Glomerular visceral epithelial cell (primary cell): Measurements from ENCODE around the gene NME8.

Experiments
- DNase-seq: peaks from one replicate; pipeline ENCODE4 v3.0.0-alpha.2; 2016; ENCODE audit errors: extremely low spot score

The NME8 gene

DNA sequence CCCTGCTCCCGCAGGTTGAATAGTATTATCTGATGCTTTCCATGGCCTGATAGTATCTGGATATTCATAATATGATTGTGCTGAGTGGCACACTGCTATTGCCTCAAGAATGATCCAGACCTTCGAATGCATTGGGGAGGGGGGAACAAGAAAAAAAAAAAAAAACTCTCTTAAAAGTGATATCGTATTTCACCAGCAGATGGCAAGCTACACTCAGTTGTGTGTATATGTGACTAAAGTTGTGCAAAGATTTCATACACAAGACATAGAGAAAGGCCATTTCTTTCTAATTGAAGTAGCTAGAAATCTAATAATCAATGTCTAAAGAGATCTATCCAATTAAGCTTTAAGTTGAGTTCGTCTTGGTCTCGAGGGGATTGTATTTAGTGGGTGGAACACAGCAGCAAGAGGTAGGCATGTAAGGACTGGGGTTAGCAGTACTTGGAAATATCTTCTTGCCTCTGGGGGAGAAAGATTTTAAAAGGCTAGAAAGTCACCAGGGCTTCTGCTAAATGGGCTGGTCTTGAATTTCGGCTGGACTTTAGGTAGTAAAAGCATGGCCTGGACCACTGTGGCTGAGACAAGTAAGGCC, 52.9 kb downstream of the NME8 start:
- peak; percentile 45 for DNase-seq

DNA sequence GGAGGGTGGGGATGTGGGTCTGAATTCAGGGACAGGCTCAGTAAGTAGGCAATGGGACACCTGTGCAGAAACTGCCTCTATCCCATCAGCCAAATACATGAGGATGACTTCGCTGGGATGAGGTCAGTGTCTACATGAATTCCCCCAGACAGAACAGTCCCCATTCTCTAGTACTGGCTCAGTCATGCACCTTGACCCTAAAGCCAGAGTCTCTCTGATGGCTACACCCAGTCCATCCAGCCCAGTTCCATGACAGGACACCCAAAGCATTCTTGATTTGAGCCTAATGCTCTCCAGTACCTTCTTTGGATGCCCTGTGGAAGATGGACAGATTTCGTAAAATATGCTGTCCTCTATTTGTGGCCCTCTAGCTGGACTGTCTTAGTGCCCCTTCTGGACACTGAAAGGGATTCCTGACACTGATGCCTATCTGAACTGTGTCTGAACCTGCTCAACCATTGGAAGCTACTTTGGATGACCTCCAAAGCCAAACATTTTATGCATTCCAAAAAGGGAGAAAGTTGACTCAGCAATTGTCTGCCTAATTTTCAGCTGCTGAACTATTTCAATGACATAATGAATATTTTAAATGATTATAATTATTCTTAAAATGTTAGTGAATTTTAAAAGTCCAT, 53.6 kb downstream of the NME8 start:
- DNase-seq: peak; percentile 54

DNA sequence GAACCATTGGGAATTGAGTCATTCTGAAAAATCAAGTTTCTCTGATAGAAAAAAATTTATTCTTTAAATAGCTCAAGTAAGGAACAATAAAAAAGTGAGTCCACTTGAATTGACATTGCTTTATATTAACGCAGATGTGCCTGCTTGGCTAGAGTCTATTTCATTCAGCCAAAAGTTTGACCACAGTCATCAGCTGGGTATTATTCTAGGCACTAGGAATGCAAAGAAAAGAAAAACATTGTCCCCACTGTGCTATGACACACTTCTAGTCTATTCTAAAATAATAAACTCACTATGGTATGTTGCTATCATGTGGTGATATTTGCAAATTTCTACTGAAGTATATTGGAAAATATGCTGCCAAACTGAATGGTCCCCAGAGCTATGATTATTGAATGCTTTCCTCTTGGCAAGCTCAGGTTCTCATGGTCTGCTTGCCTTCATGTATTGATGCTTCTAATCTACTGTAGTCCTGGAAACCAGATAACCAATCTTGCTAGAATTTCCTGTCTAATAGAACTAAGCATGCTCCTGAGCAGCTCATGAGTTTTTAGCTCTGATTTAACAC, 59.9 kb downstream of the NME8 start:
- peak; percentile 63 for DNase-seq

DNA sequence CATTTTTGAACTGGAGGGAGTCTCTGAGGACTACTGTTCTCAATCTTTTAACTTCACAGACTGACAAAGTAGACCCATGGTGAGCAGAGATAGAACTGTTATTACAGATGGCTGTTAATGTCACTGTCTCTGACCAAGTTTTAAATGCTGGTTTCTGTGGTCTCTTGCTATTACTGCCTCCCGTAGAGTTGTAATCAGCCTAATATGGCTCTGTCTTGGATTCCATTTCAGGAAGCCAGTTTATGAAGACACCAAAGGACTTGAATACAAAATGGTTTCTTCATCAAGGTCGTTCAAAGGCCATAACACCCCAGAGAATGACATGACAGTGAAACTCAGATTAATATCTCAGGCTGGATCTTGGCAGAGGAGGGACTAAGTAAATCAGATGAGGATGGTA, 64.4 kb downstream of the NME8 start:
- DNase-seq: no peak

DNA sequence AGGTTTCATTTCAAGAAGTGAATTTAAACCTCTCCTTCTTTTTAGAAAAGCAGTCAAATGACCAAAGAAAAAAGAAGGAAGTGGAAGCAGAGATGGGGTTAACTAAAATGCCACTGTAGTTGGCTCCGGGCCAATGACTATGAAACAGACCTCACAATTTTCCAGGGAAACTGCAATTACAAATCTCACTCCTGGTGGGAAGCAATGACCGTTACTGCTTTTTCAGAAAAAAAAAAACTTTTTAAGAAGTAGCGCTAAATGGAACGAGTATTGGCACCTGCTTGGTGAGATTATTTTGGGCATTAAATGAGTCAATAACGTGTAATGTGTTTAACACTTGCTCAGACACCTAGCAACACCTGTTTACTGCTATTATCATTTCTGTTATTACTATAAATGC, 67.0 kb downstream of the NME8 start:
- DNase-seq: peak; percentile 50

DNA sequence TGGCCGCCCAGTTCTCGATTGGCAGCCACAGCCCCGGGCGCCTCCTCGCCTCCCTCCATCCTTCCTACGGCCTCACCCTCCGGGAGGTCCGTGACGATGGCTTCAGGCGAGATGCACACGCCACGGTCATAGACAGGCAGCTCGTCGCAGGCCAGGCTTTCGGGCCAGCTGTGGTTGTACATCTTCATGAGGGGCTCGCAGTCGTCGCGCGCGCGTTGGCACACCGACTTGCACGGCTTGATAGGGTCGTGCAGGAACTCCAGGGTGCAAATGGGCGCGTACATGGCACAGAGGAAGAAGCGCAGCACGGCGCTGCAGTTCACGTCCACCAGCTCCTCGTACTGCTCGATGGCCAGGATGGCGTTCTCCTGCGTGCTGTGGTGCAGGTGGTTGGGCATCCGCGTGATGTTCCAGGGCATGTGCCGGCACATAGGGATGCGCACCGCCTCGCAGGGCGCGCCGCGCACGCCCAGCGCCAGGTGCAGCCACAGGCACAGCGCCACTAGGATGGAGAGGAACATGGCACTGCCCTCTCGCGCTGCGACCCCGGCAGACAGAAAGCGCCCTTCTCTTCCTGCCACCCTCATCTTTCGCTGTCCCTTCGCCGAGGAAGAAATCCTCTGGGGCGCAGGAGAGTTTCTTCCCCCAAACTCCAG, 67.7 kb downstream of the NME8 start:
- DNase-seq: no peak

DNA sequence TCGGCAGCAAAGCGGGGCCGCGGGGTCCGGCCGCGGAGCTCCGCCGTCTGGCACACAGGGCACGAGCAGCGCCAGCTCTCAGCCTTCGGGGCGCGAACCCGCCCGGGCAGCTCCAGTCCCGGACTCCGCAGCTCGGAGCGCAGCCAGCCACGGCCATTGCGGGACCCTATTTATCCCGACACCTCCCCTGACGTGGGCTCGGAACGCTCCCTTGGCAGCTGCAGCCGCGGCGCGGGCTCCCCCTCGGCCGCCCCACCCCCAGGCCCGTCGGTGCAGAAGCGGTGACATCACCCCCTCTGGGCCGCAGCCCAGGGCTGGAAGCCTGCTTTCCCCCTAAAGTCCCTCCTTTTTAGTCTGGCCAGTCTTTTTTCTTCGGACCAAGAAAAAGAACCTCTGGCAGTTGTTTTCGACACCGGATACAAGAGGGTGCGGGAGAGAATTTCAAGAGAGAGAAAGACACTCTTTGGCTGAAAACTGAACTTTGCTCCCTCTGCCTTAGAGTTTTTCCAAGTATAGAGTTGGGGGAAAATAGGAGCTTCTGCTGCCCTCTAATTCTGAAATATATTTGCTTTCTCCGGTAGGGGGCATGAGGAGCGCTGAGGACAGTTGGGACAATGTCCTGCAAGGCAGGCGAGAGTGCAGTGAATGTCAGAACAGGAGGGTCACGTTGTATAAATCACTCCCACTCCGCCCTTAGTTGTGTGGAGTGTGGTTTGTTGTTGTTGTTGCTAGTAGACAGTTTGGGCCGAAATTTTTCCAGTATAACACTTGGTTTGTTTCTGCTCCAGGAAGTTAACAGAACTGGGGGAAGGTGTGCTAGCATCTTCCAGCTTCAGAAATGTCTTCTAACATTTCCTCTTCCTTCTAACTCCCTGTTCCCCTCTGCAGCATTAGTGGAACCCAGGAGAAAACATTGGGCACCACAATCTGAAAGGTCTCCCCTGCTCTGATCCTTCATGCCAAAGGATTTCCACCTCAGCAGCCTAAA, 68.6 kb downstream of the NME8 start, which contains the start of gene SFRP4:
Gene SFRP4, minus strand, starts transcription at position 145 of the 988 bp plus-strand sequence. CDS start 280 bp downstream, outside the sequence.
- DNase-seq: peak; percentile 73

DNA sequence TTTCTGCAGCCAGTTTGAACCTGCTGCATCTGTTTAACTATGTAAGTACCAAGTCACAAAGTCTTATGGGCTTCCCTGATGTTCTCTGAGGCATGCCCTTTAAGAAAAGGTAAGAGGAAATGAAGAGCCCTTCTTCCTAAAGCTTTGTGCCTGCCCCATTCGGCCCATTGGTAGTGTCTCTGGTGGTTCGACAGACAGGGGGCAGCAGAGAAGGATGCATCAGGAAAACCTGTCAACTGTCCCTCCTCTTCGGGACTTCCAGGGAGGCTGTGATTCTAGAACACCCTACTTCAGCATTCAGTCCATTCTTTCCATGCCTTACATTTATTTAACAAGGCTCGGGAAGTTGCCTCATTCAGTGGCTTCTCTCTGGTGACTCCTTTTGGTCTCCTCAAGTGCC, 70.1 kb downstream of the NME8 start:
- no peak for DNase-seq

DNA sequence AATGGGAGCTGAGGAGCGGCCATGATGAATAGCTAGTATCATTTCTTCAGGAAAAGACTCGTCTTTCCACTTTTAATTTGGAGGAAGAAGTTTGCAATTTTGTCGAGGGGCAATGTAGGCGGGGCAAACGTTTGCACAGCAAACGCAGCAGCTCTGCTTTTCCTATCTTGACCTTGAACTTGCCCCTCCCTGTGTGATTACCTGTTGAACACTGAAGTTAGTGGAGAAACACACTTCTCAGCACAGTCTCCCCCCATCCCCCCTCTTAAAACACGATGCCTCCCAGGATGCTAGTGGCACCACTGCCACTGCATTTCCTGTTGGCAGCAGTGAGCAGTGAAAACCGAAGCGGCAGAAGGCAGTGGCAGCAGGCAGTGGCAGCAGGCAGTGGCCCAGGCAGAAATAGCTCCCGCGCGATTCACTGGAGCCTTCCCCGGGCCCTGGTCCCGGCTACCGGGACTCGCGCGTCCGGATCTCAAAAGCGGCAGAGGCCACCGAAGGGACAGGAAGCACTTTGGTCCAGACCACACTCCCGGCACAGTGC, 72.0 kb downstream of the NME8 start, which contains the start of gene EPDR1:
Gene EPDR1, plus strand, starts transcription at position 336 of the 544 bp plus-strand sequence. CDS start 300 bp downstream, outside the sequence.
- peak; percentile 75 for DNase-seq

DNA sequence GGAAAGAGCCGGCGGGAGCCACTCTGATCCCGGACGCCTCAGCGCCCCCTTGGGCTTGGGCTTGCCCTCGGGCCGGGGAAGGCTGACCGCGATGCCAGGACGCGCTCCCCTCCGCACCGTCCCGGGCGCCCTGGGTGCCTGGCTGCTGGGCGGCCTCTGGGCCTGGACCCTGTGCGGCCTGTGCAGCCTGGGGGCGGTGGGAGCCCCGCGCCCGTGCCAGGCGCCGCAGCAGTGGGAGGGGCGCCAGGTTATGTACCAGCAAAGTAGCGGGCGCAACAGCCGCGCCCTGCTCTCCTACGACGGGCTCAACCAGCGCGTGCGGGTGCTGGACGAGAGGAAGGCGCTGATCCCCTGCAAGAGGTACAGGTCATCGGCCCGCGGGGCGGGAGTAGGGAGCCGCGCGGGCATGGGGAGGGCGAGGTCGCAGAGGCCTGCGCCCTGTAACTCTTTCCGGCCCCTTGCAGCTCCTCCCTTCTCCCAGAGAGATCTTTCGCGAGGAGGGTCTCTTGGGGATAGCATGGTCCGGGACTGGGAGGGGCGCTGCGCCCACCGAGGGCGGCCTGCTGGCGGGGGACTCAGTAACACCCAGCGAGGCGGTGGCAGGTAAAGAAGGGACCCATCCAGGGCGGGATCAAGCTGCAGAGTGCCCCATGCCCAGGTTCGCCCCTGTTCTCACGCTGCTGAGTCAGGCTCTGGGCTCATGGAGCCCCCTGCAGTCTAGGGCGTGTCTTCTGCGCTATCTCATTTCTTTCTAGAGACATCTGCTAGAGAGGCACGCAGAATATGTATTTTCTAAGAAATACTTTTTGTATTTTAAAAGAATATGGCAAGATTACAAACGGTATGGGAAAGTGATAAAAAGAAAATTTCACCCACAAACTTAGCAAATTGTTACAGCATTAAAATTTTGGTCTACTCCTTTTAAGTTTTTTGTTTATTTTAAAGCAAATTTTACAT, 72.7 kb downstream of the NME8 start:
- DNase-seq: peak; percentile 56

DNA sequence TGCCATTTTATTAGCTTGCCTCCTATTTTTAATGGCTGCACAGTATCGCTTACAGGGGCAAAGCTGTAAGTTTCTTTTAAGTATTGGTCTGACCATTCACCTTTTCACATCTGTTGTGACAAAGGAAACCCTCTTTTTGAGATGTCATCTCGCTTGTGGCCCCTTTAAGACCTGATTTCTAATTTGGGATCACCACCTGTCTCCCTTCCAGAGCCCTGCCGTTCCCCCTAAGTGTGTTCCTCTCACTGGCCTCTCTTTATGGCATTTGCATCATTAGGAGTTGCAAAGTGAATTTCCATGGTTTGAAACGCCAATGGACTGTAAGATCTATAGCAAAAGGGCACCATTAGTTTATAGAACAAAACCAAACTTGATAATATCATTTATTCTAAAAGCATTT, 73.5 kb downstream of the NME8 start:
- no peak for DNase-seq

DNA sequence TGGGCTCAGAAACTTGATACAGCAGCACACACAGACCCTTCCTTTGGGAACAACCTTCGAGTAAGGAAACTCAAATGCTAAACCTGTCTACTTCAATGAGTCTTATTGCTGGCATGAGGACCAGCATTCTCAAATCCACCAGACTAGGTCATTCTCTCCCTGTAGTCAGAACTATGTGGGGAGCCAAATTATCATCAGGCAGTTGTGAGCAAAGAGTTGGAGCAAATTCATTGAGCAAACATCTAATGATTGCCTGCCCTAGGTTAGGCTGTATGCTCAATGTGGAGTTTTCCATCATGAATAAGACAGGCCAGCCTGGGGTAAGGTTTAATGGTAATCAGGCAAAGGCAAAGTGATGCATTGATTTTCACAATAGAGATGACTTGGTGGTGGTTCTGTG, 75.6 kb downstream of the NME8 start:
- no peak for DNase-seq

DNA sequence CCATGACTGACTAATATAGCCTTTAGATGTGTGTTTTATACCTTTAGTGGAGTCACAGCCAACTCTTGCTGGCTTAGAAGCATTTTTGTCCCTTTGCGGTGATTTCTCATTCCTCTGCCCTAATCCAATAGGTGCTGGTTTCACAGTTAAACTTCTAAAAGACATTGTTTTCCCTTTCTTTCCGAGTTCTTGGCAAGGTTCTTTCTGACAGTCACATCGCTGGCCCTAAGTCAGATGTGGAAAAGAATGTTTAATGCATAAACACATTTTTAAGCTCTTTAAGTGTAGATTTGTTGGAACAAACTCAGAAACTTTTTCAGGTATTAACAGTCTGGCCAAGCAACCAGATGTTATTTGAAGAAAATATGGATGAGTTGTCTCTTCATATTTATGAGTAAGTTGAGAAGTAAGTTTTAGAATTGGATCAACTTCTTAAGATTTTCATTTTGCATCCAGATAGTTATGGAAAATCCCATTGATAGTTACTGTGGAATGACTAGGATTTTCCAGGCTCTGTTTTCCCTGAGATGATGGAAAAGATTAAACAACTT, 76.2 kb downstream of the NME8 start:
- no peak for DNase-seq

DNA sequence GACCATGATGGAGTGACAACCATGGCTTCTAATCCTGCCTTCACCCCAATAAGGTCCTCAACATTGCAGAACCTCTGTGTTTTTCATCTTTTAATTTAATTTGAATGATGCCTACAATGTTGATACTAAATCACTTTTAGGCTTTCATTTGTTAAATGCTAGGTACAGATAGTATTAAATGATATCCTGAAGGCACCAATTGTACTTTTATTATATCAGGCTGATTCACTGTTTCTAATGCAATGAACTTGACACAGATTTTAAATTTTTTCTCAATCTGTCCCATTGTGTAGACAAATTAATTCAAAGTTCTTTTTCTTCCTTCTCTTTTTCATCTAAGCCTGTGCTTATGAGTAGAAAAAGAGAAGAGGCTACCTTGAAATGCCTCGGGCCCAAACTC, 77.2 kb downstream of the NME8 start:
- DNase-seq: no peak

DNA sequence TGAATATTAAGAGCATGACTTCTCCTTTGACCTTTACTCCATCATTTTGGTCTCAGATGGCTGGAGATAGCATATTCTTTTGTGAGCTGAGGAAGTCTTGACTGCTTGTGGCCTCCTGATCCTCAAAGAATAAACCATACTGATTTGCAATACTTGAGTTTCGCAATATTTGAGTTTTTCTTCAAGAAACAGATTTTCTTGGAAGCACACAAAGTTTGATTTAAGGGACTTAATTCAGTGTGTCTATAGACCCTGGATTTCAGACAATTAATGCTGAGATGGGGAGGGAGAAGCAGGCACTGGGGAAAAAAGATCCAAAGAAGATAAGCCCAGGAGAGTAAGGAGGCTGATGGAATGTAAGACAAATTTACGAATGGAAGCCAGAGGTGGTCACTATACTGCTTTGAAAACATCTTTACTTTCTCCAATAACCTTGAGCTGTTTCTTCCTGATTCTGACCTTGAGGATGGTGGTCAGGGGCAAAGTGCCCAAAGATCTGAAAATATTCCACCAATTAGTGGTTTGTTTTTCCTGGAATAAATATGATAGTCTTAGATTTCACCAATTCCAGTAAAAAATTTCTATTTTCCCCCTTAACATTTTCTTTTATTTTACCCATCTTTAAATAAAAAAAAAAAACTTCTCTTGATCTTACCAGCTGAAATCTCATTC, 79.5 kb downstream of the NME8 start:
- DNase-seq: no peak

DNA sequence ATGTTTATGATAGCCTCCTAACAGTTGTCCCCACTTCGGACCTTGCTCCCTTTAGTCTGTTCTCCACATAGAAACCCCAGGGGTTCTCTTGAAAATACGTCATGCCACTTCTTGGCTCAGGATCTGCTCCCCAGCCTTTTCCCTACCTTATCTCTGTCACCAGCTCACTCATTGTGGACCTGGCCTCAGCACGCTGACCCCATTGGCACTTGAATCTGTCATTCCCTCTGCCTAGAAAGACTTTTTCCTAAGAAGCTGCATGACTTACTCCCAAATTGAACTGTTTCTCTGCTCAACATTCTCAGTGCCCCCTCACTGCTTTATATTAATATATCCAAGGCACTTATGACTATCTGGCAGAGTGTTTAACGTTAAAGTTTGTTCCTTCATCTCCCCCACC, 80.5 kb downstream of the NME8 start:
- no peak for DNase-seq

DNA sequence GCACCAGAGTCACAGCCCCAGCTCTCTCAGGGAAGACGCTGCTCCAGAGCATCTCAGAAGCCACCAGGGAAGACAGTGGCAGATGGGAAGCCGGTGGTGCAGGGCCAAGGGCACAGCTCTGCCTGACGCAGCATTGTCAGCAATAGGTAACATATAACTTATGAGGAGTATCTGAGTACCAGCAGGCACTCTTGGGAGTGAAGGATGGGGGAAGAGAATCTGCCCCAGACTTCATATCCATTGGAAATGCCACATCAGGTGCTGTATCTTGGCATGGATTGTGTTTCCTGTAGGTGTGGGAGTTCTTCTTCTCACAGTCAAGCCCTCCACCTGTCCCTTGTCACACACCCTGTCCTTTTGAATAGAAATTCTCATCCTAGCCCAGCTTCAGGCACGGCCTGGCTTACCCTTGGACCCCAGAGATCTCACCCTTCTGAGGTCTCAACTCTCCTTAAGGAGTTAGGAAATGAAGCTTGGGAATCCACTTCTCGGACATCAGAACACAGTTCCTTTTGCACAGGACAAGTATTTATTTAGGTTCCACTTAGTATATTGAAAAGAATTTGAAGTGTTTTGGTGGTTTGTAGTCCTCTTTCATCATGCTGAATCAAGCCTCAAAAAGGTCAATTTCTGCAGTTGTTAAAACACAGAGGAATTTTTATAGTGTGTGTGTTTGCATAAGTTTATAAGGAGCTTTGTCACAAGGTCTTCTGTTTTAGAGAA, 82.0 kb downstream of the NME8 start:
- DNase-seq: no peak

DNA sequence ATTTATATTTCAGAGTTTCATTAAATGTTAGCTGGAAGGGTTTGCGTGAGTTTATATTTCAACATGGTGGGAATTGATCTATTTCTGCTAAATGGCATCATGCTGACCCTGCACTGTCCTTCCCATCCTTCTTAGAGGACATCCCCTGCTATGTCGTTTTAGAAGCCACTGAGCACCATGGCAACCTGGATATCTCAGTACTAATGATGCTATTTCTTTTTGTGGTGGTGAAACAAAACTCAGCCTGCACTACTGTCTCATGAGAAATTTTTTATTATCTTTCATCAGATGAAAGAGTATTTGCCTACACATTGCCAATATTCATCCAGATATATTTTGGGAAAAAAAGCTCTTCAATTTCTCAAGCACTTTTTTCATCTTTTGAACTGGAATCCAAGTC, 84.1 kb downstream of the NME8 start:
- DNase-seq: no peak
